ENCODE results near the gene LRRC19.

Gene LRRC19

GRCh38 chr9:26955921-26956859, 49.3 kb downstream of the LRRC19 start, which contains the start of gene IFT74:
TSS of gene IFT74 (plus strand) at chr9:26956412. CDS start at chr9:26961968, 5,556 bp downstream.
- peak; percentile 95 for DNase-seq (ENCODE audit: low spot score)

GRCh38 chr9:26955222-26955903, 50.1 kb downstream of the LRRC19 start:
- no peak for DNase-seq (ENCODE audit: low spot score)

- peak; percentile 53 for DNase-seq (ENCODE audit: low spot score)
These were observed 51.4 kb downstream of the LRRC19 start for GRCh38 chr9:26954050-26954508.

- no peak for DNase-seq (ENCODE audit: low spot score)
These were observed 53.7 kb downstream of the LRRC19 start for GRCh38 chr9:26951794-26952193.

- no peak for DNase-seq (ENCODE audit: low spot score)
These were observed 55.0 kb downstream of the LRRC19 start for GRCh38 chr9:26950521-26950920.

- no peak for DNase-seq (ENCODE audit: low spot score)
These were observed 55.8 kb downstream of the LRRC19 start for GRCh38 chr9:26949637-26950069.

GRCh38 chr9:26947736-26948135, 57.7 kb downstream of the LRRC19 start:
- no peak for DNase-seq (ENCODE audit: low spot score)

- DNase-seq (ENCODE audit: low spot score) = peak; percentile 89
These were observed 58.4 kb downstream of the LRRC19 start, which contains the start of gene PLAA for GRCh38 chr9:26946753-26947727. TSS of gene PLAA (minus strand) at chr9:26947242. CDS start at chr9:26947045, 197 bp downstream.

GRCh38 chr9:26945591-26945990, 59.9 kb downstream of the LRRC19 start:
- no peak for DNase-seq (ENCODE audit: low spot score)

Data from activated CD4-positive, alpha-beta T cell treated with anti-CD3 and anti-CD28 coated beads, Interleukin-2, Interleukin-4, amounts not matched to agents 100 ng/mL and 50 ng/mL, durations not matched to agents 16 hours and 8 hours (primary cell).